Activated CD4-positive, alpha-beta memory T cell treated with anti-CD3 and anti-CD28 coated beads for 36 hours (primary cell): ENCODE measurements around the gene CACNA2D2. TPM values are rescaled to one million over a fixed set of nuclear protein-coding genes. Genes with fewer than 3 reads are reported as not detected.

Source experiments
- CTCF ChIA-PET: fragments of 350-600 bp; sonication (Branson Sonifier 250); formaldehyde crosslinking; loops from one replicate; lab custom pipeline; 2021; ENCODE audit warnings: antibody characterized with exemption, inconsistent platforms; lab: Charles Lee
- POLR2A ChIA-PET: fragments of 350-600 bp; sonication (Branson Sonifier 250); formaldehyde crosslinking; loops from one replicate; lab custom pipeline; 2021; ENCODE audit warnings: antibody characterized with exemption; lab: Charles Lee
- DNase-seq: peaks from one replicate; pipeline ENCODE4 v3.0.0-alpha.2; 2020
- H3K27ac Mint-ChIP-seq: one replicate; pipeline ENCODE4 v1.8.0; 2021; ENCODE audit warnings: mixed read lengths
- H3K27me3 Mint-ChIP-seq: one replicate; pipeline ENCODE4 v1.8.0; 2021; ENCODE audit warnings: mixed read lengths
- H3K36me3 Mint-ChIP-seq: one replicate; pipeline ENCODE4 v1.8.0; 2021; ENCODE audit warnings: mixed read lengths
- H3K4me1 Mint-ChIP-seq: one replicate; pipeline ENCODE4 v1.8.0; 2021; ENCODE audit warnings: low read depth, mixed read lengths
- H3K4me3 Mint-ChIP-seq: one replicate; pipeline ENCODE4 v1.8.0; 2021; ENCODE audit warnings: mild to moderate bottlenecking, mixed read lengths
- H3K9me3 Mint-ChIP-seq: one replicate; pipeline ENCODE4 v1.8.0; 2021; ENCODE audit warnings: mixed read lengths
- intact Hi-C: fragments of 100-400 bp; cut with micrococcal nuclease; formaldehyde crosslinking; loops from one replicate; pipeline ENCODE4 v1.15.1; 2023
- total RNA-seq, 2 experiments: library from RNA; stranded (reverse); gene quantifications; one replicate each; pipeline ENCODE4 v1.2.3, GENCODE V29; 2021

The CACNA2D2 gene
- total RNA-seq, 2 experiments from 2014 or later: 0.63 to 0.69 TPM

DNA sequence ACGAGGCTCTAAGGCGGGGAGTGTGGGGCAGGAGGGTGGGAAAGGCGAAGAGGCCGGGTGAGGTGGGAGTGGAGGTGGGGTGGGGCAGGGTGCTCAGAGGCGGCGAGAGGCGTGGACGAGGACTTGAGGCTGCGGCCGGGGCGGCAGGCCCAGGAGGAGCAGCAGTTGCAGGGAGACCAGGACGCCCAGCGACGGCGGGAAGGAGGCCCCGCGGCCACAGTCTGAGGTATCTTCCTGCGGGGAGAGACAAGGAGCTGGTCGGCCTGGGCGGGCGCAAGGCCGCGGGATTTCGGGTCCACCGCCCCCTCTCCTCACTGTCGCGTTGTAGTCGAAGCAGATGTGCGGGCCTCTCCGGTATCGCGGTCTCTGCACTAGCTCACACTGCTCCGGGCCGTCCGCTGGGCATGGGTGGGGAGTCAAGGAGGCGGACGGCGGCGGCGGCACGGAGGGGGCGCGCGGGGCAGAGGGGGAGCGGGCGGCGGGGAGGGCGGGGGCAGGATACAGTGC, 138.8 kb downstream of the CACNA2D2 start:
- DNase-seq: no peak
- Mint-ChIP-seq H3K9me3 (no peaks in the 10 kb centered on the region), H3K4me1 (peaks cover 24% of the 10 kb centered on the region), H3K27me3 (no peaks in the 10 kb centered on the region), H3K27ac (no peak overlapping the region), H3K4me3 (peak overlapping the region; percentile 75), H3K36me3 (no peaks in the 10 kb centered on the region)
- CTCF ChIA-PET: interaction anchor here (2.2 kb wide), 1 partner anchor 178 kb away, joined by 11 read pairs; no protein-coding TSS in a partner anchor
- POLR2A ChIA-PET: interaction anchor here (1.3 to 1.7 kb wide), 2 partner anchors 14 to 17 kb away, joined by 4 to 5 read pairs; partner anchors contain the start of genes CYB561D2 and NPRL2
- intact Hi-C loops: loop anchor here (1.0 to 5.0 kb wide), 2 partner anchors 14 to 183 kb away; partner anchors contain the start of genes CYB561D2 and NPRL2

DNA sequence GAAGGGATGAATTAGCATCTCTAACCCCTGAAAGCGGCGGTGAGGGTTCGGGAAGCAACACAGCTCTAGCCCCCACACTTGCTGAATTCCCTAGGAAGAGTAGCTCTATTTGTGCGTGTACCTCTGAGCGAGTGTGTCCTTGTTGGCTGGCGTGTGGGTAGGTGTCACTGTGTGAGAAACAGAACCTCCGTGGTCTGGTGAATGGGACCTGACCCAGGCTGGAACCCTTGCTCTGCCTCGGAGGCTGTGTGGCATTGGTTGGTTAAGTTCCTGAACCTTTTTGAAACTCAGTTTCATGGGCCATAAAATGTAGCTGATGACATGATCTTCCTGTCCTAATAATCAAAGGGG, 143.7 kb downstream of the CACNA2D2 start:
- CTCF ChIA-PET: interaction anchor here (0.9 to 4.4 kb wide), 2 partner anchors 12 to 182 kb away, joined by 3 to 34 read pairs; no protein-coding TSS in a partner anchor

DNA sequence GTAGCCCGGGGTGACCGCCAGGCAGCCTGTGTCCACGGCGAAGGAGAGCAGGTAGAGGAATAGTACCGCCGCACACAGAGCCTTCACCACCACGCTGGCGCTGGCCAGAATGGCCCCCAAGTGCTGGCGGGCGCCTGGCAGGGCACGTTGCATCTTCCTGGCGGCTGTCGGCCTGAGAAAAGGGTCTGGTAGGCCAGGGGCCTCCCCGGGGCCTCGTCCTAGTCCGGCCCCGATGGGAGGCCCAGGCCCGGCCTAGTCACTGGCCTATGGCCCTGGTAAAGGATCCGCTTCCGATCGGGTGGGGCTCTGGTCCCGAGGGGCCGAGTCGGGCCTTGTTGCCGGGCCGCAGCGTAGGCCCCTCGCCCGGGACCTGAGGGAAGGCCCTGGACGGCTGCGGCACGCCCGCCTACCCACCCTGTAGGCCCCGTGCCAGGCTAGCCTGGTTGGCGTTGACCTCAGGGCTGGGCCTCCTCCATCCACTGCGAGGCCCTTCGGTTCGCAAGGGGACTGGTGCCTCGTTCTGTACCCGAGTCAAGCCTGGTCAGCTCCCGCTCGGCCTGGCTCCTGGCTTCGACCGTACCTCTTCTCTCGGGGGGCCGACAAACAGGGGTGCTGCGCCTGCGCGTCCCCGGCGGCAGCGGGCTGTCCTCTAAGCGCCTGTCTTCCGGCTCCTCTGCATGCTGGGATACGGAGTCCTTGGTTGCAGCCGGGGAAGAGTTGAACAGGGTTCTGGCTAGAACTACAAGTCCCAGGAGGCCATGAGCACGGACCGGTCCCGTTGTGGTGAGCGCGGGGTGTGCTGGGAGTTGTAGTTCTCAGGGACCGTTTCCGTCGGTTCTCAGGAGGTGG, 144.3 kb downstream of the CACNA2D2 start, which contains the start of gene TMEM115:
TSS of gene TMEM115 (minus strand) at position 611 of the 849 bp plus-strand sequence. CDS start at position 153, 458 bp downstream.
- DNase-seq: peak; percentile 97
- POLR2A ChIA-PET: interaction anchor here (0.8 to 1.5 kb wide), 2 partner anchors 8 to 22 kb away, joined by 3 to 6 read pairs; partner anchors contain the start of genes CYB561D2 and NPRL2
- Mint-ChIP-seq H3K9me3 (no peaks in the 10 kb centered on the region), H3K36me3 (peaks cover 23% of the 10 kb centered on the region), H3K27me3 (no peaks in the 10 kb centered on the region), H3K27ac (peak within 1 kb of the TSS; percentile 86), H3K4me1 (peaks cover 39% of the 10 kb centered on the region), H3K4me3 (peak within 1 kb of the TSS; percentile 95)
- intact Hi-C loops: loop anchor here (1.0 to 10.0 kb wide), 7 partner anchors 8 to 1146 kb away; partner anchors contain the start of genes C3orf18, DCAF1, HEMK1 and HYAL3
- CTCF ChIA-PET: interaction anchor here (0.9 to 4.4 kb wide), 2 partner anchors 11 to 183 kb away, joined by 3 to 34 read pairs; no protein-coding TSS in a partner anchor

More for the DNA sequence above, 143.7 kb downstream of the CACNA2D2 start:
- DNase-seq: no peak
- intact Hi-C loops: loop anchor here (1.0 to 10.0 kb wide), 7 partner anchors 8 to 1145 kb away; partner anchors contain the start of genes C3orf18, DCAF1, HEMK1 and HYAL3
- Mint-ChIP-seq H3K4me3 (peak overlapping the region; percentile 95), H3K9me3 (no peaks in the 10 kb centered on the region), H3K27me3 (no peaks in the 10 kb centered on the region), H3K4me1 (peaks cover 39% of the 10 kb centered on the region), H3K36me3 (peaks cover 20% of the 10 kb centered on the region), H3K27ac (peak overlapping the region; percentile 86)
- POLR2A ChIA-PET: interaction anchor here (0.8 to 1.5 kb wide), 2 partner anchors 9 to 22 kb away, joined by 3 to 6 read pairs; partner anchors contain the start of genes CYB561D2 and NPRL2

DNA sequence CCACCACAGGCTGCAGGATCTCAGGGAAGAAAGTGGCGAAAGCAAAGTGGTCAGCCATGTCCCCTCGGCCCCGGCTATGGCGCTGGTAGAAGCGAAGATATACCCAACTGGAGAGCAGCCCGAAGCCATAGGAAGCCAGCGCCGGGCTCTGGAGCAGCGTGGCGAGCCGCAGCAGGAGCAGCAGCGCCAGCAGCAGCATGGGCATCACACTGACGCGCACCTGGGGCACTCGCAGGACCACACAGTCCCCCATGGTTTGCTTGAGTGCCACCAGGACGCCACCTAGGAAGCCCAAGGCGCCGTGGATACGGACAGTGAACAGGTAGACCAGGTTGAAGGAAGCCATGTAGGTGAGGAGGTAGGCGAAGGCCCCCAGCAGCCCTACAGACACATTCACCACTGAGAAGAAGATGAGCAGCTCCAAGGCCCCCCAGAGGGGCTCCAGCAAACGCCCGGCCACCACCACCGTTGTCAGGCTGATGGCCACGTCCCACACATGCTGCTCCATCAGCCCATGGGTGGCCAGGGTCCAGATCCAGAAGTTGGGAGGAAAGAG, 145.0 kb downstream of the CACNA2D2 start:
- Mint-ChIP-seq H3K9me3 (no peaks in the 10 kb centered on the region), H3K4me1 (peaks cover 39% of the 10 kb centered on the region), H3K36me3 (peaks cover 24% of the 10 kb centered on the region), H3K27me3 (no peaks in the 10 kb centered on the region), H3K27ac (peak overlapping the region; percentile 71), H3K4me3 (peak overlapping the region; percentile 95)
- intact Hi-C loops: loop anchor here (2.0 to 10.0 kb wide), 4 partner anchors 60 to 1146 kb away; partner anchors contain the start of genes C3orf18, DCAF1, HEMK1 and HYAL3
- POLR2A ChIA-PET: no interaction called here
- CTCF ChIA-PET: interaction anchor here (4.4 kb wide), 1 partner anchor 10 kb away, joined by 34 read pairs; no protein-coding TSS in a partner anchor
- no peak for DNase-seq

DNA sequence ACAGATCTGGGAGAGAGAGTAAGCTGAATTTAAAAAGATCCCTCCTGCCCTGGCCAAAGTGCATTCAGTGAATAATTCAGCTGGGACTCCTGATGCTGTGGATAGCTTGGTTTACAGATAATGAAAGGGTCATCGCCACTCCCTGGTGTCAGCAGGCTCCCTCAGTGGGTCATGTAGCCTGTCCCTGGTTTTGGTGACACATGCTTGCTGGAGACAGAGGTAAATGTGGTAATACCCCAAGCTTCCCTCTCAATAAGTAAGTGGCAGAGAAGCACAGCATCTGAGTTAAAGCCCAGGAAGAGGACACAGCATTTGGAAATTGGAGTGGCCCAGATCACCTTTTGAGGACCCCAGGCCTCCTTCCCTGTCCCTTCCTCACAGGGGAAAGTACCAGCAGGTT, 146.0 kb downstream of the CACNA2D2 start:
- POLR2A ChIA-PET: interaction anchor here (1.1 to 1.6 kb wide), 3 partner anchors 9 to 20 kb away, joined by 3 to 5 read pairs (median 3); no protein-coding TSS in a partner anchor
- CTCF ChIA-PET: interaction anchor here (0.8 to 4.4 kb wide), 5 partner anchors 9 to 259 kb away, joined by 3 to 34 read pairs (median 3); no protein-coding TSS in a partner anchor
- H3K27ac Mint-ChIP-seq: no peak overlapping the region

DNA sequence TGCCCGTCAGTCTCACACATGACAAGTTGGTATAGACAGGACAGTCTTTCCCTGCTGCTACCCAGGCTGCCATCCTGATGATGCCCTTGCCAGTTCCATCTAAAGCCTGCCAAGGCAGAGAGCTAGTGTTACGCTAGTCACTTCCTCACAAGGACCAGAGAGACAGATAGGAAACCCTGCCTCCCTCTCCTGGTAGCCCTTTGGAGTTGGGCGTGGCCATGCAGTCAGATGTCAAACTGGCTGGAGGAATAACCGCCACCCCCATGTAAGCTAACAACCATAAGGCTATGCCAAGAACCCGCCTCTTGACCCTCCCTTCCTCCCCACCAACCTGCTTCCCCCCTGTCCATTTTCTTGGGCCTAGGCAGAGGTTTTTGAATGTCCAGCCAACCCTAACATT, 146.9 kb downstream of the CACNA2D2 start:
- CTCF ChIA-PET: interaction anchor here (1.2 to 4.4 kb wide), 3 partner anchors 8 to 186 kb away, joined by 3 to 34 read pairs (median 3); no protein-coding TSS in a partner anchor
- no peaks in the 10 kb centered on the region for H3K27me3 Mint-ChIP-seq
- H3K27ac Mint-ChIP-seq: no peak overlapping the region
- DNase-seq: no peak
- intact Hi-C loops: loop anchor here (5.0 to 10.0 kb wide), 3 partner anchors 211 to 1148 kb away; partner anchors contain the start of genes C3orf18, DCAF1, HEMK1 and RBM15B
- peaks cover 24% of the 10 kb centered on the region for H3K36me3 Mint-ChIP-seq
- peaks cover 48% of the 10 kb centered on the region for H3K4me1 Mint-ChIP-seq
- POLR2A ChIA-PET: interaction anchor here (1.4 to 1.6 kb wide), 3 partner anchors 8 to 20 kb away, joined by 3 to 5 read pairs (median 4); no protein-coding TSS in a partner anchor
- H3K4me3 Mint-ChIP-seq: no peak overlapping the region
- no peaks in the 10 kb centered on the region for H3K9me3 Mint-ChIP-seq

More for the DNA sequence above, 146.0 kb downstream of the CACNA2D2 start:
- no peak for DNase-seq
- H3K9me3 Mint-ChIP-seq: no peaks in the 10 kb centered on the region
- intact Hi-C loops: loop anchor here (5.0 to 10.0 kb wide), 3 partner anchors 210 to 1147 kb away; partner anchors contain the start of genes C3orf18, DCAF1, HEMK1 and RBM15B
- H3K27me3 Mint-ChIP-seq: no peaks in the 10 kb centered on the region
- H3K36me3 Mint-ChIP-seq: peaks cover 24% of the 10 kb centered on the region
- peak overlapping the region; percentile 95 for H3K4me3 Mint-ChIP-seq
- H3K4me1 Mint-ChIP-seq: peaks cover 43% of the 10 kb centered on the region

DNA sequence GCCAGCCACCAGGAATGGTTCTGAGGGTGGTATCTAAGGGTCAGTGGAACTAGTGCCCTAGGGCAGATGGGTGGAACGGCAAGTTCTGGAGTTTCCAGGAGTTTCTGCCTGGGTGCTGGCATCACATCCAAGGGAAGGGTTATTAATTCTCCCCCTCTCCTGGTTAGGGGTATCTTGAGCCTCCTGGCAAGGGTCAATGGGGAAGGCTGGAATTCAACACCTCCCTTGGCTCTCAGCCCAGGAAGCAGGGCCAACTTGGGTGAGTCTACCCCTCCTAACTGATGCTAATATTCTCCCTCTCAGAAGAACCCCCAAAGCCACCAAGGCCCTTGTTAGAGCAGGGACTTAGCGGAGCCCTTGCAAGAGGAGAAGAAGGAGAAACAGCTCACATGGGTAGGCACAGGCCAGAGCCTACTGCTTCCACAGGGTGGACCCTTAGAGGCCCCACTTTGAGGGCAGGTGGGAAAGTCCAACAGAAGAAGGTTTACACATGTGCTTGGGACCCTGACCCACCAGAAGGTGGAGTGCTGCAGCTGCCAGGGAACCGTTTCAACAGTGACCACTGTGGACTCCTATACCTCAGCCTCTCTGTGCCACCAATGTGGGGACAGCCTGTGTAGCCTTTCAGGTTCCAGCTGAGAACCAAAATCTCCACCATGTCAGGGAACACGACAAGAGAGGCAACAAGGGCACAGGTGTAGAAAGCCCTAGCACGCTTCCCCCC, 147.4 kb downstream of the CACNA2D2 start:
- DNase-seq: no peak
- H3K9me3 Mint-ChIP-seq: no peaks in the 10 kb centered on the region
- intact Hi-C loops: loop anchor here (5.0 to 10.0 kb wide), 3 partner anchors 211 to 1149 kb away; partner anchors contain the start of genes C3orf18, DCAF1, HEMK1 and RBM15B
- H3K27me3 Mint-ChIP-seq: no peaks in the 10 kb centered on the region
- ChIA-PET POLR2A (interaction anchor here (1.5 to 1.6 kb wide), 2 partner anchors 17 to 19 kb away, joined by 4 to 5 read pairs; no protein-coding TSS in a partner anchor), CTCF (interaction anchor here (1.2 to 4.4 kb wide), 2 partner anchors 8 to 161 kb away, joined by 3 to 34 read pairs; no protein-coding TSS in a partner anchor)
- H3K4me3 Mint-ChIP-seq: no peak overlapping the region
- H3K27ac Mint-ChIP-seq: no peak overlapping the region
- H3K4me1 Mint-ChIP-seq: peaks cover 54% of the 10 kb centered on the region
- H3K36me3 Mint-ChIP-seq: peaks cover 24% of the 10 kb centered on the region

DNA sequence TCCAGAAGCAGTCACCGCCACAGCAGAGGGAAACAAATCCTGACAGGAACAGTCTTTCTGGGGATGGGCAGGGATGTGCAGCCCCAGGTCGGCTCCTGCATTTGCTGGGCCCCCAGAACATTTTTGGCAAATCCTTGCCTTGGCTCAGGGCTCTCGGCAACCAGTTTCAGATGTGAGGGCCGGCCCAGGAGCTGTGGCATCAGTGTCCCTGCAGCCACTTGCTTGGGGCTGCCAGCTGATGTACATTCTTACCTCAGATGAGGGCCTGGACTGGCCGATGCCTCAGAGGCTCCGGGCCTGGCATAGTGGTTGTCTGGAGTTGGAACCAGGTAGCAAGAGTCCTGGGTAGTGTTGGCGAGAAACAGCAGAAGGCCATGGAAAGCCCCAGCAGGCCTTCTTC, 148.6 kb downstream of the CACNA2D2 start:
- H3K27ac Mint-ChIP-seq: no peak overlapping the region
- H3K27me3 Mint-ChIP-seq: no peaks in the 10 kb centered on the region
- no peaks in the 10 kb centered on the region for H3K9me3 Mint-ChIP-seq
- H3K4me1 Mint-ChIP-seq: peaks cover 59% of the 10 kb centered on the region
- intact Hi-C loops: loop anchor here (5.0 to 10.0 kb wide), 4 partner anchors 212 to 1150 kb away; partner anchors contain the start of genes C3orf18, CISH, DCAF1 and HEMK1
- ChIA-PET POLR2A (interaction anchor here (1.2 to 2.2 kb wide), 2 partner anchors 17 to 62 kb away, joined by 4 to 16 read pairs; partner anchors contain the start of gene IFRD2), CTCF (interaction anchor here (1.0 to 2.9 kb wide), 3 partner anchors 14 to 1080 kb away, joined by 3 to 16 read pairs (median 7); partner anchors contain the start of gene RASSF1)
- H3K36me3 Mint-ChIP-seq: peaks cover 24% of the 10 kb centered on the region
- H3K4me3 Mint-ChIP-seq: no peak overlapping the region
- no peak for DNase-seq

DNA sequence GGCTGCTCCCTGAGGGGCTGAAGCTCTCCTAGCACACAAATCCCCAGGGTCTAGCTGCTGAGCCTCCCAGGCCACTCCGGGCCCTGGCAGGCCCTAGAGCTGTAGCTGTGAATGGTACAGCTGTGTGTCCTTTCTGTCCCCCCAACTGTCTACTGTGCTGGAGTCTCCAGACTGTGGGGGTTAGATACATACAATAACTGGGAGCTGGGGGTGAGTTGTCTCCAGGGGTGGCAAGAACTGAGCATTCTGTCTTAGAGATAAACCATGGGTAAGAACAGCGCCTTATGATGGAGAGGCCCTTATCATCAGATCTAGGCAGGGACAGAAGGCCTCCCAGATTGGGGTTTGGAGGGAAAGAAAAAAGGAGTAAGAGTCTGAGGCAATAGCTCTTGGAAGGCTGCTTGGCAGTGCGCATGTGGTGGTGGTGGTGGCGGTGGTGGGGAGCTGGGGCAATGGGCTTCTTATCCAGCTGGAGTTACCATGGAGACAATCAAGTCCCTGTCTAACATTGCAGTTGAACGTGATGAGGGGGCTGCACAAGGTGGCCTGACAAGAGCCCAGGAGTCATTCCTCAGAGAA, 149.2 kb downstream of the CACNA2D2 start:
- Mint-ChIP-seq H3K36me3 (peaks cover 22% of the 10 kb centered on the region), H3K27me3 (no peaks in the 10 kb centered on the region), H3K9me3 (no peaks in the 10 kb centered on the region), H3K4me1 (peaks cover 61% of the 10 kb centered on the region), H3K27ac (no peak overlapping the region), H3K4me3 (no peak overlapping the region)
- ChIA-PET CTCF (interaction anchor here (0.9 to 2.9 kb wide), 5 partner anchors 11 to 1080 kb away, joined by 3 to 16 read pairs (median 4); partner anchors contain the start of gene RASSF1), POLR2A (interaction anchor here (1.0 to 2.2 kb wide), 4 partner anchors 13 to 61 kb away, joined by 3 to 16 read pairs (median 4); partner anchors contain the start of genes IFRD2, RASSF1 and TUSC2)
- intact Hi-C loops: loop anchor here (5.0 to 10.0 kb wide), 3 partner anchors 258 to 1151 kb away; partner anchors contain the start of genes CISH, DCAF1 and RBM15B
- no peak for DNase-seq
